Large intestine (tissue), 12 donors: ENCODE data around the gene BCAM. TPM values are rescaled to one million over a fixed set of nuclear protein-coding genes. Genes with fewer than 3 reads are reported as not detected.
"Not testable (repeated sequence)": the region's sequence is repeated elsewhere in the genome, so short reads cannot be mapped to it uniquely, and the experiment has no call there.

ENCODE experiments used
- DNase-seq, 2 donors: peaks; one replicate each; pipeline versions ENCODE4 v3.0.0 to v3.0.0-alpha.2; 2013
- H3K27ac ChIP-seq: one replicate; pipeline ENCODE4 v1.5.1; 2013; ENCODE audit warnings: low read length
- H3K27me3 ChIP-seq: 2 replicates; pipeline ENCODE4 v1.6.1; 2013; ENCODE audit warnings: low read length; ENCODE audit not compliant: control insufficient read depth, insufficient read depth
- H3K36me3 ChIP-seq: 2 replicates; pipeline ENCODE4 v1.6.1; 2013; ENCODE audit warnings: low read length; ENCODE audit not compliant: control insufficient read depth, insufficient read depth
- H3K4me1 ChIP-seq: one replicate; pipeline ENCODE4 v1.6.1; 2013; ENCODE audit warnings: low read length; ENCODE audit not compliant: control insufficient read depth, insufficient read depth
- H3K4me3 ChIP-seq: one replicate; pipeline ENCODE4 v1.5.1; 2013; ENCODE audit warnings: low read length
- H3K9me3 ChIP-seq: one replicate; pipeline ENCODE4 v1.6.1; 2013; ENCODE audit warnings: mild to moderate bottlenecking, low read depth, low read length, moderate library complexity; ENCODE audit not compliant: control insufficient read depth
- WGBS: methylation state at CpG from one replicate; pipeline ENCODE4 v1.1.5; 2013; ENCODE audit warnings: low lambda C conversion rate; ENCODE audit not compliant: insufficient coverage; 5-methylcytosine and 5-hydroxymethylcytosine counted together
- long read RNA-seq, 11 donors: transcript quantifications; one replicate each; lab custom pipeline, GENCODE V29; 2026
- polyA plus RNA-seq: library from polyadenylated mRNA; unstranded; fragments of 120-200 nt; gene quantifications from one replicate; pipeline ENCODE4 v1.2.1, GENCODE V29; 2013

The BCAM gene
- polyA plus RNA-seq = 154 TPM
- long read RNA-seq, donor 1, transcript BCAM-201 (15 exons, 2,453 nt) = major isoform, 18 of 19 reads
- long read RNA-seq, donor 1, partial matches to known transcripts = 0 of 19 reads
- long read RNA-seq, donor 1, other reads (novel, unspliced or antisense) = 0 of 19 reads
- long read RNA-seq, donor 2, transcript BCAM-201 (15 exons, 2,453 nt) = major isoform, 23 of 47 reads
- long read RNA-seq, donor 2, partial matches to known transcripts = 19 of 47 reads
- long read RNA-seq, donor 2, other reads (novel, unspliced or antisense) = 0 of 47 reads
- long read RNA-seq, donor 3, transcript BCAM-201 (15 exons, 2,453 nt) = major isoform, 20 of 46 reads
- long read RNA-seq, donor 3, partial matches to known transcripts = 24 of 46 reads
- long read RNA-seq, donor 3, other reads (novel, unspliced or antisense) = 0 of 46 reads
- long read RNA-seq, donor 4, partial matches to known transcripts = 0 of 4 reads
- long read RNA-seq, donor 4, other reads (novel, unspliced or antisense) = 0 of 4 reads
- long read RNA-seq, donor 5, transcript BCAM-201 (15 exons, 2,453 nt) = major isoform, 22 of 23 reads
- long read RNA-seq, donor 5, partial matches to known transcripts = 0 of 23 reads
- long read RNA-seq, donor 5, other reads (novel, unspliced or antisense) = 0 of 23 reads
- long read RNA-seq, donor 6, transcript BCAM-201 (15 exons, 2,453 nt) = major isoform, 22 of 40 reads
- long read RNA-seq, donor 6, partial matches to known transcripts = 15 of 40 reads
- long read RNA-seq, donor 6, other reads (novel, unspliced or antisense) = 0 of 40 reads
- long read RNA-seq, donor 7, transcript BCAM-201 (15 exons, 2,453 nt) = major isoform, 5 of 8 reads
- long read RNA-seq, donor 7, partial matches to known transcripts = 0 of 8 reads
- long read RNA-seq, donor 7, other reads (novel, unspliced or antisense) = 0 of 8 reads
- long read RNA-seq, donor 8, transcript BCAM-201 (15 exons, 2,453 nt) = major isoform, 22 of 43 reads
- long read RNA-seq, donor 8, partial matches to known transcripts = 14 of 43 reads
- long read RNA-seq, donor 8, other reads (novel, unspliced or antisense) = 0 of 43 reads
- long read RNA-seq, donor 9, transcript BCAM-201 (15 exons, 2,453 nt) = major isoform, 6 of 11 reads
- long read RNA-seq, donor 9, partial matches to known transcripts = 0 of 11 reads
- long read RNA-seq, donor 9, other reads (novel, unspliced or antisense) = 0 of 11 reads
- long read RNA-seq, donor 10, transcript BCAM-201 (15 exons, 2,453 nt) = major isoform, 35 of 53 reads
- long read RNA-seq, donor 10, partial matches to known transcripts = 10 of 53 reads
- long read RNA-seq, donor 10, other reads (novel, unspliced or antisense) = 0 of 53 reads
- long read RNA-seq, donor 11, transcript BCAM-201 (15 exons, 2,453 nt) = major isoform, 10 of 11 reads
- long read RNA-seq, donor 11, partial matches to known transcripts = 0 of 11 reads
- long read RNA-seq, donor 11, other reads (novel, unspliced or antisense) = 0 of 11 reads

- no CpG with 5 or more reads among the region's 59 CpGs for WGBS
- DNase-seq = peak in 1 of 2 donors; percentile 60
Observed at GRCh38 chr19:44808463-44809371, at the start of gene BCAM. Gene BCAM, plus strand, starts transcription at chr19:44809103. Its CDS starts 22 bp downstream, at chr19:44809125.

GRCh38 chr19:44762038-44762437, 46.9 kb upstream of the BCAM start:
- DNase-seq = no peak
- WGBS = no CpG with 5 or more reads among the region's 8 CpGs
- Histone ChIP-seq H3K4me3 (no peak overlapping the region), H3K9me3 (no peaks in the 10 kb centered on the region), H3K4me1 (peaks cover 32% of the 10 kb centered on the region), H3K27me3 (no peaks in the 10 kb centered on the region), H3K27ac (no peak overlapping the region), H3K36me3 (peaks cover 33% of the 10 kb centered on the region)

More at GRCh38 chr19:44808463-44809371, at the start of gene BCAM:
- peaks cover 13% of the 10 kb centered on the region for H3K36me3 ChIP-seq
- peaks cover 40% of the 10 kb centered on the region for H3K4me1 ChIP-seq
- peak within 1 kb of the TSS; percentile 61 for H3K4me3 ChIP-seq
- H3K27ac ChIP-seq = peak within 1 kb of the TSS; percentile 62
- H3K9me3 ChIP-seq = peaks cover 4% of the 10 kb centered on the region
- no peaks in the 10 kb centered on the region for H3K27me3 ChIP-seq

DNA sequence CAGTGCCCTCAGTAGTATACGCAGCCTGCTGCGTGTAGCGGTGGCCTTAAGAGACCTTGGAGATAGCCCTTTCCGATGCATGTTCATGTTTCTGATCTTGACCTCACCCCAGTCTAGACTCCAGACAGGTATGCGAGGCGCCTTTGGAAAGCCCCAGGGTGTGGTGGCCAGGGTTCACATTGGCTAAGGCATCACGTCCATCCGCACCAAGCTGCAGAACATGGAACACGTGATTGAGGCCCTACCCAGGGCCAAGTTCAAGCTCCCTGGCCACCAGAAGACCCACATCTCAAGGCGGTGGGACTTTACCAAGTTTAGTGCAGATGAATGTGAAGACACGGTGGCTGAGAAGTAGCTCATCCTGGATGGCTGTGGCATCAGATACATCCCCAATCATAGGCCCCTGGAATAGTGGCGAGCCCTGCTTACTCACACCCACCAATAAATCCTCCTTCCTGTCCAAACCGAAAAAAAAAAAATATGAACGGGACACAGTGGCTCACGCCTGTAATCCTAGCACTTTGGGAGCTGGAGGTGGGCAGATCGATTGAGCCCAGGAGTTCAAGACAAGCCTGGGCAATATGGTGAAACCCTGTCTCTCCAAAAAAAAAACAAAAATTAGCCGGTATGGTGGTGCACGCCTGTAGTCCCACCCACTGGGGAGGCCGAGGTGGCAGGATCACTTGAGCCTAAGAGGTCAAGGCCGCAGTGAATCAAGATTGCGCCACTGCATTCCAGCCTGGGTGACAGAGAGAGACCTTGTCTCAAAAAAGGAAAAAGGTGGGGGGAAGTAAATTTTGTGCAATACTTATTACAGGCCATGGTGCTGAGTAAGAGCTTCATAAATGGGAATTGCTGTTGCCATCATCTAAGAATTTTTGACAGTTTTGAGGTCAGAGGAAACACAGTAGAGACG, 43.6 kb upstream of the BCAM start:
- Histone ChIP-seq H3K27me3 (no peaks in the 10 kb centered on the region), H3K9me3 (peaks cover 2% of the 10 kb centered on the region), H3K4me3 (no peak overlapping the region), H3K27ac (peak overlapping the region; percentile 88), H3K4me1 (peaks cover 28% of the 10 kb centered on the region), H3K36me3 (peaks cover 7% of the 10 kb centered on the region)
- DNase-seq = peak; percentile 98 to 99
- no CpG with 5 or more reads among the region's 22 CpGs for WGBS

- H3K9me3 ChIP-seq = peaks cover 2% of the 10 kb centered on the region
- H3K27me3 ChIP-seq = no peaks in the 10 kb centered on the region
- peaks cover 3% of the 10 kb centered on the region for H3K36me3 ChIP-seq
- no peak overlapping the region for H3K4me3 ChIP-seq
- no peak for DNase-seq
- peak overlapping the region; percentile 88 for H3K27ac ChIP-seq
- peaks cover 33% of the 10 kb centered on the region for H3K4me1 ChIP-seq
- WGBS = 100% methylated on average over 1 of the region's 3 CpGs
Observed at GRCh38 chr19:44765949-44766335, 43.0 kb upstream of the BCAM start.

GRCh38 chr19:44767295-44768180, 41.4 kb upstream of the BCAM start:
- Histone ChIP-seq H3K9me3 (peaks cover 2% of the 10 kb centered on the region), H3K4me3 (no peak overlapping the region), H3K27ac (no peak overlapping the region), H3K27me3 (no peaks in the 10 kb centered on the region), H3K36me3 (no peaks in the 10 kb centered on the region), H3K4me1 (peaks cover 36% of the 10 kb centered on the region)
- no peak for DNase-seq
- 100% methylated on average over 1 of the region's 11 CpGs for WGBS

DNA sequence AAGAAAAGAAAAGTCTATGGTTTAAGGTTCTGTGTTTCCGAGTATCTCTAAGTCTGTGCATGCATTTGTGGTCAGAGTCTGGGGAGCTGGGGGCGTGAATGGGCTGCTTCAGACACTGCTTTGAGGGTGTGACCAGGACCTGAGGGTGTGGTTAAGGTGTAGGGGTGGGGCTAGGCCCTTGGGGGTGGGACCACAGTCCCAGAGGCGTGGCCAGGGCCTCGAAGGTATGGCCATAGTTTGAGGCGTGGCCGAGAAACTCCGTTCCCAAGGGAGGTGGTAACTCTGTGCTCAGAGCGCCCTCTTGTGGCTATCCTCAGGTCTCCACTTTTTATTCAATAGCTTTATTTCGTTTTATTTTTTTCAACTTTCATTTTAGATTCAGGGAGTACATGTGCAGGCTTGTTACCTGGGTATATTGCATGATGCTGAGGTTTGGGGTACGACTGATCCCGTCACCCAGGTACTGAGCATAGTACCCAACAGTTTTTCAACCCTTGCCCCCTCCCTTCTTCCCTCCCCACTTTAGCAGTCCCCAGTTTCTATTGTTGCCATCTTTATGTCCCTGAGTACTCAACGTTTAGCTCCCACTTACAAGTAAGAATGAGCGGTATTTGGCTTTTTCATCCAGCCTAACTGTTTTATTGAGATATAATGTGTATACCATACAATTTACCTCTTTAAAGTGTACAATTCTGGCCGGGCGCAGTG, 38.2 kb upstream of the BCAM start:
- 7% methylated on average over 5 of the region's 15 CpGs for WGBS

GRCh38 chr19:44772144-44772543, 36.8 kb upstream of the BCAM start:
- H3K27me3 ChIP-seq, H3K27ac ChIP-seq, H3K9me3 ChIP-seq, H3K36me3 ChIP-seq, H3K4me3 ChIP-seq, DNase-seq: not testable (repeated sequence)
- peaks cover 31% of the 10 kb centered on the region for H3K4me1 ChIP-seq
- no CpG with 5 or more reads among the region's 18 CpGs for WGBS

More for the DNA sequence above, 38.2 kb upstream of the BCAM start:
- DNase-seq = peak; percentile 96 to 97
- H3K4me1 ChIP-seq = peaks cover 28% of the 10 kb centered on the region
- H3K27me3 ChIP-seq = no peaks in the 10 kb centered on the region
- H3K9me3 ChIP-seq = peaks cover 2% of the 10 kb centered on the region
- H3K27ac ChIP-seq = peak overlapping the region; percentile 25
- no peak overlapping the region for H3K4me3 ChIP-seq
- no peaks in the 10 kb centered on the region for H3K36me3 ChIP-seq
